GM19043 (cell line): Measurements from ENCODE around the gene ARNT2.

Experiments
- ATAC-seq: cut with Tn5 transposase; IDR thresholded peaks from one replicate; pipeline ENCODE4 v1.9.1; 2021; ENCODE audit warnings: low read depth; ENCODE audit not compliant: unreplicated experiment

Gene ARNT2

GRCh38 chr15:80568876-80569605, 164.9 kb downstream of the ARNT2 start:
- ATAC-seq: no peak

GRCh38 chr15:80569656-80570055, 165.5 kb downstream of the ARNT2 start:
- ATAC-seq: no peak

- ATAC-seq: no peak
These were observed 166.4 kb downstream of the ARNT2 start for GRCh38 chr15:80570553-80570952.

GRCh38 chr15:80572337-80572736, 168.2 kb downstream of the ARNT2 start:
- no peak for ATAC-seq

GRCh38 chr15:80573606-80574005, 169.4 kb downstream of the ARNT2 start:
- ATAC-seq: no peak

GRCh38 chr15:80574590-80574989, 170.4 kb downstream of the ARNT2 start:
- no peak for ATAC-seq

GRCh38 chr15:80576519-80577090, 172.4 kb downstream of the ARNT2 start:
- no peak for ATAC-seq

- ATAC-seq: no peak
These were observed 173.5 kb downstream of the ARNT2 start for GRCh38 chr15:80577552-80578205.

- ATAC-seq: no peak
These were observed 174.0 kb downstream of the ARNT2 start for GRCh38 chr15:80578206-80578595.

GRCh38 chr15:80578871-80579270, 174.7 kb downstream of the ARNT2 start:
- no peak for ATAC-seq

- ATAC-seq: no peak
These were observed 175.4 kb downstream of the ARNT2 start for GRCh38 chr15:80579611-80580010.

- ATAC-seq: no peak
These were observed 175.9 kb downstream of the ARNT2 start for GRCh38 chr15:80580106-80580505.

- no peak for ATAC-seq
These were observed 176.5 kb downstream of the ARNT2 start for GRCh38 chr15:80580536-80581260.

GRCh38 chr15:80581976-80582375, 177.8 kb downstream of the ARNT2 start:
- no peak for ATAC-seq

GRCh38 chr15:80582816-80583423, 178.7 kb downstream of the ARNT2 start:
- no peak for ATAC-seq

- ATAC-seq: no peak
These were observed 180.4 kb downstream of the ARNT2 start for GRCh38 chr15:80584561-80584964.

- no peak for ATAC-seq
These were observed 180.9 kb downstream of the ARNT2 start for GRCh38 chr15:80584973-80585525.

GRCh38 chr15:80585544-80586018, 181.4 kb downstream of the ARNT2 start:
- no peak for ATAC-seq

- ATAC-seq: no peak
These were observed 182.0 kb downstream of the ARNT2 start for GRCh38 chr15:80586161-80586560.

- no peak for ATAC-seq
These were observed 182.8 kb downstream of the ARNT2 start for GRCh38 chr15:80587007-80587406.
